Activated CD4-positive, alpha-beta T cell treated with anti-CD3 and anti-CD28 coated beads, Interleukin-2, amount 10 ng/mL, durations not matched to agents 24 days and 14 days (primary cell): ENCODE results near the gene KRTAP12-2. TPM values are rescaled to one million over a fixed set of nuclear protein-coding genes. Genes with fewer than 3 reads are reported as not detected.
A peak's percentile ranks its signal among the peaks of the same experiment; 100 is the strongest.

Experiments used
- DNase-seq: peaks from one replicate; pipeline ENCODE4 v3.0.0; 2022
- H3K27ac Mint-ChIP-seq: one replicate; pipeline ENCODE4 v1.8.0; 2022; ENCODE audit warnings: mild to moderate bottlenecking, mixed read lengths
- H3K27me3 Mint-ChIP-seq: one replicate; pipeline ENCODE4 v1.8.0; 2022; ENCODE audit warnings: mixed read lengths
- H3K36me3 Mint-ChIP-seq: one replicate; pipeline ENCODE4 v1.8.0; 2022; ENCODE audit warnings: low read depth, mild to moderate bottlenecking, mixed read lengths
- H3K4me1 Mint-ChIP-seq: one replicate; pipeline ENCODE4 v1.8.0; 2021; ENCODE audit warnings: mixed read lengths
- H3K4me3 Mint-ChIP-seq: one replicate; pipeline ENCODE4 v1.8.0; 2022; ENCODE audit warnings: mild to moderate bottlenecking, moderate library complexity, mixed read lengths
- H3K9me3 Mint-ChIP-seq: one replicate; pipeline ENCODE4 v1.8.0; 2021; ENCODE audit warnings: mixed read lengths
- intact Hi-C: fragments of 100-400 bp; cut with micrococcal nuclease; formaldehyde crosslinking; loops from one replicate; pipeline ENCODE4 v1.15.1; 2023
- total RNA-seq: library from RNA; stranded (reverse); gene quantifications from 2 replicates; pipeline ENCODE4 v1.2.3, GENCODE V29; 2022

The KRTAP12-2 gene
- total RNA-seq, 1 donor from 2014 or later: not detected

- Mint-ChIP-seq H3K27ac (no peak overlapping the region), H3K27me3 (peaks cover 78% of the 10 kb centered on the region), H3K4me3 (no peak overlapping the region), H3K9me3 (peaks cover 10% of the 10 kb centered on the region), H3K4me1 (peaks cover 2% of the 10 kb centered on the region), H3K36me3 (peaks cover 11% of the 10 kb centered on the region)
- intact Hi-C loops: no loop called here
- no peak for DNase-seq
Observed at GRCh38 chr21:44706706-44707581, 40.2 kb upstream of the KRTAP12-2 start.

- peaks cover 10% of the 10 kb centered on the region for H3K9me3 Mint-ChIP-seq
- H3K36me3 Mint-ChIP-seq: peaks cover 11% of the 10 kb centered on the region
- intact Hi-C loops: no loop called here
- peak overlapping the region; percentile 29 for H3K27ac Mint-ChIP-seq
- no peak for DNase-seq
- peaks cover 2% of the 10 kb centered on the region for H3K4me1 Mint-ChIP-seq
- peaks cover 80% of the 10 kb centered on the region for H3K27me3 Mint-ChIP-seq
- H3K4me3 Mint-ChIP-seq: no peak overlapping the region
Observed at GRCh38 chr21:44706026-44706705, 39.4 kb upstream of the KRTAP12-2 start.

DNA sequence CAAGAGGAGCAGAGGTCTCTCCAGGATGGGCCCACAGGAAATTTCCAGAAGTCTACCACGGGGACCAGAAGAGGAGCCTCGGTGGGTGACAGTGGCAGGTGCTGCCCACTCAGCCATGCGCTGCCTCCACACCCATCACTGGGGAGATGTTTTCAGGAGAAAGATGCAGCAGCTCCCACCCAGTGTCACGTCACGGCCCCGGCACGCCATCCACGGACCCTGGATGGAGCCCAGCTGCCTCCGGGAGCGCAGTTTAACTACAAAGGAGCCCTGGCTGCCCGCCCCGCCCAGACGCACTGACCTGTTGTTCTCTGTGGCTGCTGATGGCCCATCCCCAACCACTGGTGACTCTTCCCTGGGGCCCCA lies 37.9 kb upstream of the KRTAP12-2 start:
- Mint-ChIP-seq H3K36me3 (peaks cover 9% of the 10 kb centered on the region), H3K4me3 (no peak overlapping the region), H3K27ac (no peak overlapping the region), H3K27me3 (peaks cover 77% of the 10 kb centered on the region), H3K9me3 (peaks cover 10% of the 10 kb centered on the region), H3K4me1 (peaks cover 2% of the 10 kb centered on the region)
- DNase-seq: no peak
- intact Hi-C loops: no loop called here

- peaks cover 6% of the 10 kb centered on the region for H3K36me3 Mint-ChIP-seq
- intact Hi-C loops: no loop called here
- H3K9me3 Mint-ChIP-seq: peaks cover 10% of the 10 kb centered on the region
- no peak overlapping the region for H3K4me3 Mint-ChIP-seq
- no peak for DNase-seq
- peaks cover 2% of the 10 kb centered on the region for H3K4me1 Mint-ChIP-seq
- H3K27ac Mint-ChIP-seq: no peak overlapping the region
- peaks cover 74% of the 10 kb centered on the region for H3K27me3 Mint-ChIP-seq
Observed at GRCh38 chr21:44703731-44704635, 37.3 kb upstream of the KRTAP12-2 start.

GRCh38 chr21:44702973-44703730 lies 36.4 kb upstream of the KRTAP12-2 start:
- H3K27ac Mint-ChIP-seq: no peak overlapping the region
- H3K4me3 Mint-ChIP-seq: no peak overlapping the region
- no peak for DNase-seq
- H3K4me1 Mint-ChIP-seq: peaks cover 2% of the 10 kb centered on the region
- H3K9me3 Mint-ChIP-seq: peaks cover 10% of the 10 kb centered on the region
- H3K27me3 Mint-ChIP-seq: peaks cover 74% of the 10 kb centered on the region
- intact Hi-C loops: no loop called here
- H3K36me3 Mint-ChIP-seq: peaks cover 6% of the 10 kb centered on the region

DNA sequence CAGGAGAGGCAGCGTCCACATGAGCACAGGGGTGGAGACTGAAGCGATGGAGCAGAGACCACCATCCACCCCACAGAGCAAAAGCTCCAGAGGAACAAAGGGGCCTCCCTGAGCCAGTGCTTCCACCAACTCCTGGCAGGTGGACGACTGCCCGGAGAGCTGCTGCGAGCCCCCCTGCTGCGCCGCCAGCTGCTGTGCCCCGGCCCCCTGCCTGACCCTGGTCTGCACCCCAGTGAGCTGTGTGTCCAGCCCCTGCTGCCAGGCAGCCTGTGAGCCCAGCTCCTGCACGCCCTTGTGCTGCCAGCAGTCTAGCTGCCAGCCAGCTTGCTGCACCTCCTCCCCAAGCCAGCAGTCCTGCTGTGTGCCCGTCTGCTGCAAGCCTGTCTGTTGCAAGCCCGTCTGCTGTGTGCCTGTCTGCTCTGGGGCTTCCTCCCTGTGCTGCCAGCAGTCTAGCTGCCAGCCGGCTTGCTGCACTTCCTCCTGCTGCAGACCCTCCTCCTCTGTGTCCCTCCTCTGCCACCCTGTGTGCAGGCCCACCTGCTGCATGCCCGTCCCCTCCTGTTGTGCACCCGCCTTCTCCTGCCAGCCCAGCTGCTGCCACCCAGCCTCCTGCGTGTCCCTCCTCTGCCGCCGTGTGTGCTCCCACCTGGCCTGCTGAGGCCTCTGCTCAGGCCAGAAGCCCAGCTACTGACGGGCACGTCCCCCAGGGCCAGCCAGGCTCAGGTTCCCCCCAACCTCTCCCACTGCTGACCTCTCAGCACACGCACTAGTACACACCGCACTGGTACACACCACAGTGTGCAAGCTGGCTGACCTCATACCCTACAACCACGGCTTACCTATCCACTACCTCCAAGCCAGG lies 35.6 kb upstream of the KRTAP12-2 start:
- H3K9me3 Mint-ChIP-seq: peaks cover 10% of the 10 kb centered on the region
- peaks cover 74% of the 10 kb centered on the region for H3K27me3 Mint-ChIP-seq
- peaks cover 6% of the 10 kb centered on the region for H3K36me3 Mint-ChIP-seq
- H3K4me1 Mint-ChIP-seq: peaks cover 2% of the 10 kb centered on the region
- H3K27ac Mint-ChIP-seq: no peak overlapping the region
- no peak for DNase-seq
- no peak overlapping the region for H3K4me3 Mint-ChIP-seq
- intact Hi-C loops: no loop called here

- Mint-ChIP-seq H3K36me3 (peaks cover 6% of the 10 kb centered on the region), H3K4me3 (no peak overlapping the region), H3K9me3 (peaks cover 10% of the 10 kb centered on the region), H3K4me1 (peaks cover 2% of the 10 kb centered on the region), H3K27me3 (peaks cover 75% of the 10 kb centered on the region), H3K27ac (no peak overlapping the region)
- no peak for DNase-seq
- intact Hi-C loops: no loop called here
Observed at GRCh38 chr21:44701541-44701940, 34.8 kb upstream of the KRTAP12-2 start.

- no peak for DNase-seq
- peaks cover 75% of the 10 kb centered on the region for H3K27me3 Mint-ChIP-seq
- intact Hi-C loops: no loop called here
- no peak overlapping the region for H3K27ac Mint-ChIP-seq
- no peak overlapping the region for H3K4me3 Mint-ChIP-seq
- H3K36me3 Mint-ChIP-seq: peaks cover 5% of the 10 kb centered on the region
- peaks cover 2% of the 10 kb centered on the region for H3K4me1 Mint-ChIP-seq
- peaks cover 10% of the 10 kb centered on the region for H3K9me3 Mint-ChIP-seq
Observed at GRCh38 chr21:44701023-44701400, 34.3 kb upstream of the KRTAP12-2 start.

DNA sequence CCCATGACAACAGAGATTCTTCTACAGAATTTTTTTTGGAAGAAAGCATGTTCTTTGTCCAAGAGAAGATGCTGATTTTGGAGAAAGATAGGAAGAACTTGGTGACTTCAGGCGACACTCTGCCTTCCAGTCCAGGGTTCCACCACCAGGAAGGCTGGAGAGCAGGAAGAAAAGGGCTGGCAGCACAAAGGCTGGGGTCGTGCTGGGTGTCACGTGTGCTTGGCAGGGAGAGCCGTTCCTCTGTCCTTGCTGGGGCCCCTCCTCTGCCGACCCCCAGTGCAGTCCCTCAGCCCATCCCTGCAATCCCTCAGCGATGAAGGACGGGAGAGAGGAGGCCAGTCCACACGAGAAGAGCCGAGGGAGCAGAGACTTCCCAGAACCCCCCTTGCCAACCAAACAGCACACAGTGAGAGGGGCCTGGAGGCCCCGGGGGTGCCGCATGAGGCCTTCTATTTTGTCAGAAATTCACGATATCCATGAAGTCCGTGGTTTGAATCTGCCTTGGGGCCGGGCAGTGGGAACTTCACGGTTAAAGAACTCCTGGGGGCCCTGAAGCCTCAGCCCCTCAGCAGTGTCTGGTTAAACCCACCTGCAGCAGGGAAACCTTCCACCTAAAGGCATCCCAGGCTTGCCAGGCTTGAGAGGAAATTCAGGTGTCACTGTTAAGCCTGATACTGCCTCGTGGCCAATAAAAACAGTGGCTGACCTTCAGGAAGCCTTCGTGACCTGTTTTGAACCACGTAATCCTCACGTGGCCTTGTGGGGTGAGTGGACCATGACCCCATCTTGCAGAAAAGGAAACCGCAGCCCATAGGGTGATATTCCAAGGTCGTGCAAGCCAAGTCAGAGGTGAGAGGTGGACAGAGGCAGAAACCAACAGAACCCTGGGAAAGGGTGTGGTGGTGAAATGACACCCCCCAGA lies 33.6 kb upstream of the KRTAP12-2 start:
- H3K36me3 Mint-ChIP-seq: peaks cover 2% of the 10 kb centered on the region
- intact Hi-C loops: no loop called here
- peaks cover 72% of the 10 kb centered on the region for H3K27me3 Mint-ChIP-seq
- no peak overlapping the region for H3K4me3 Mint-ChIP-seq
- peaks cover 6% of the 10 kb centered on the region for H3K9me3 Mint-ChIP-seq
- no peaks in the 10 kb centered on the region for H3K4me1 Mint-ChIP-seq
- DNase-seq: no peak
- no peak overlapping the region for H3K27ac Mint-ChIP-seq

DNA sequence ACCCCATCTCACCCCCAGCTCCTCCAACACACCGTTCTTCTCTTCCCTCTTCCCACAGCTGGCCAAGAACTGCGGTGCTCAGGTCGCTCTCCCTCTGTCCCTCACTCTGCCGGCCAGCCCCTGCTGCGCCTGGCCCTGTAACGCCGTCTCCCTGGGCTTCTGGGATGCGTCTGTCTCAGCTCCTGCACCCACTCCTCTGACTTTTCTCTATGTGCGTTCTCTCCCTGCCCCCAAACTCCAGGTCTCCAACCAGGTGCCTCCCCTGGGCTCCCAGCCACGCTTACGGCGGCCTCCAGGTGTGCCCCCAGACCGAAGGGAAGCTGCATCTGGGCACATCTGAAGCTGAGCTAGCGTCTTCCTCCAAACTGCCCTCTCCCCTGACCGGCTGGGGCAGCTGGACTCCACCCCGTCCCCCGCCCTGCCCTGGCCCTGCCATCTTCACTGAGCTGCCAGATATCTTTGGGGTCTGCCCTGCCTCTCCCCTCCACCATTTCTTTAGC lies 32.8 kb upstream of the KRTAP12-2 start:
- Mint-ChIP-seq H3K4me3 (no peak overlapping the region), H3K27me3 (peaks cover 64% of the 10 kb centered on the region), H3K9me3 (no peaks in the 10 kb centered on the region), H3K27ac (no peak overlapping the region), H3K4me1 (no peaks in the 10 kb centered on the region), H3K36me3 (no peaks in the 10 kb centered on the region)
- intact Hi-C loops: no loop called here
- no peak for DNase-seq

DNA sequence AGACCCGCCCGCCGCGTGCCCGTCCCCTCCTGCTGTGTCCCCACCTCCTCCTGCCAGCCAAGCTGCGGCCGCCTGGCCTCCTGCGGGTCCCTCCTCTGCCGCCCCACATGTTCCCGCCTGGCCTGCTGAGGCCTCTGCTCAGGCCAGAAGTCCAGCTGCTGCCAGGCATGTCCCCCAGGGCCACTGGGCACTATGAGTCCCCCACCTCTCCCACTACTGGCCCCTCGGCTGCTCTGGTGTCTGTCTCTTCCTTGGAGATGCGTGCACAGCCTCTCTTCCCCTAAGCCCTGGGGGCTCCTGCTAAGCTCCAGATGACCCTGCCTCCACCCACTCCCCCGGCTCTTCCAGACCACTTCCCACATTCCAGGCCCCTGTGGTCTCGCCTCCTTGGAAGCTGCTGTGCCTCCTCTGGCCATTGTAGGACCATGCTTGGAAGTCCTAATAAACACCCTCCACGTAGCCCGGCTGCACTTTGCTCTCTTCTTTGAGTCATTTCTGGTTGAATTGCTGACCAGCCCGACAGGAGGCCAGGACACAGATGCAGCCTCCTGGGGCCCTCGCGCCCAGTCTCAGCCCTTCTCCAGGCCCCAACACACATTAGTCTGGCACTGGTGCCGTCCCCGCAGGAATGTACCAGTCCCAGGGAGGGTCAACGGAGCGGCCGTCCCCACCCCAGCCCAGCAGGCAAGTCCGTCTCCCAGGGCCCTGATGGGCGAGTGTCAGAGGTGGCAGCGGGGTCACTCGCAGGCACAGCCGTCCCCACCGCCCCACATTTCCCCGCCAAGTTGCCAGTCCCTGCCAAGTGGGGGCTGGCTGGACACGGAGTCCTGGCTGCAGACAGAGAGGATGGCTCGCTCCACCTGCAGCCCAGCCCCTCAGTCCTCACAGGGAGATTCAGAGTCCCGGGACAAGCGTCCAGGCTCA lies 31.3 kb upstream of the KRTAP12-2 start:
- H3K9me3 Mint-ChIP-seq: peaks cover 5% of the 10 kb centered on the region
- no peak overlapping the region for H3K4me3 Mint-ChIP-seq
- no peak overlapping the region for H3K27ac Mint-ChIP-seq
- no peaks in the 10 kb centered on the region for H3K36me3 Mint-ChIP-seq
- no peaks in the 10 kb centered on the region for H3K4me1 Mint-ChIP-seq
- peaks cover 58% of the 10 kb centered on the region for H3K27me3 Mint-ChIP-seq
- intact Hi-C loops: no loop called here
- DNase-seq: no peak
